GM19023 (cell line): Measurements from ENCODE around the gene MYOF.
"Not testable (repeated sequence)": the region's sequence is repeated elsewhere in the genome, so short reads cannot be mapped to it uniquely, and the experiment has no call there.

Experiments used
- ATAC-seq: cut with Tn5 transposase; IDR thresholded peaks from one replicate; pipeline ENCODE4 v1.9.1; 2021; ENCODE audit warnings: mild to moderate bottlenecking, moderate library complexity; ENCODE audit not compliant: unreplicated experiment

MYOF gene

DNA sequence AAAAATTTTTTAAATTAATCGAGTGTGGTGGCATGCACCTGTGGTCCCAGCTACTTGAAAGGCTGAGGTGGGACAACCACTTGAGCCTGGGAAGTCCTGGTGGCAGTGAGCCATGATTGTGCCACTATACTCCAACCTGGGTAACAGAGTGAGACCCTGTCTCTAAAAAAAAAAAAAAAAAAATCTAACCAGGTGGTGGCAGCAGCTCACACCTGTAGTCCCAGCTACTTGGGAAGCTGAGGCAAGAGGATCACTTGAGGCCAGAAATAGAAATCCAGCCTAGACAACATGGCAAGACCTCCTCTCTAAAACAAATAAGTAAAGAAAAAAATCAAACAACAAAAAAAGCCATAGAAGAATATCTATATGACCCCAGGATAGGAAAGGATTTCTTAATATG lies 3.6 kb upstream of the MYOF start:
- ATAC-seq = no peak

DNA sequence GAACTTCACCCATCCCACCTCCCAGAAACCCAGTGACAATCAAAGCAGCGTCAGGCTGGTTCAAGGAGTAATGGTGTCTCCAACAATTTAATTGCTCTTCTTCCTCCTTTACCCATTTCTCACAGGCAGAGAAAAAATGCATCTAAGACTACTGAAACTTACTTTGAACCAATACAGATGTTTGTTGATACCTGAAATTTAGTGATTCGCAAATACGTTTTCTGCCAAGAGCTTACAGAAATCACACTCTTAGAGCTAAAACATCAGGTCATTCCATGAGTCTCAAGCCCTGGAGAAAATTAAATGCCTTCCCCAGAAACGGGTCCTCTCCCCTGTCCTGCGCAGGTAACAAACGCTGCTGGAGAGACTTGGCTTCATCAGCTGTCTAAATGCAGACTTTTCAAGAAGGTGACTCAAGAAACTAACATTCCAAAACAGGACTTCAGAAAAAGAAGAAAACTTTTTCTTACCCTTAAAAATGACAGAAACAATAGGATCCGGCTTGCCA lies 443 bp downstream of the MYOF start:
- ATAC-seq = no peak

DNA sequence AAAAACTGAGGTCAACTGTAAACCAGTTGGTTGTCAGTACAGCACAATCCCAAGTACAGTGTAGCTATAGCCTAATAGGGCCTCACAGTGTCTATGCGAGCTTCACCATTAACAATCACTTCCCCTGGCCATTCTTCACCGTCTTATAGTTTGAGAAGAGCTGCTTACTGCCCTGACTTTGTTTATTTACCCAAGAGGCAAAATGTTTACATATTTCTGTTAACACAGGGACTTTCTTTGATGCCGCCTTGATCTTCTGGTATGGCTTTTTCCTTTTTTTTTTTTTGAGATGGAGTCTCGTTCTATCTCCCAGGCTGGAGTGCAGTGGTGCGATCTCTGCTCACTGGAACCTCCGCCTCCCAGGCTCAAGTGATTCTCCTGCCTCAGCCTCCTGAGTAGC lies 3.3 kb downstream of the MYOF start:
- no peak for ATAC-seq

DNA sequence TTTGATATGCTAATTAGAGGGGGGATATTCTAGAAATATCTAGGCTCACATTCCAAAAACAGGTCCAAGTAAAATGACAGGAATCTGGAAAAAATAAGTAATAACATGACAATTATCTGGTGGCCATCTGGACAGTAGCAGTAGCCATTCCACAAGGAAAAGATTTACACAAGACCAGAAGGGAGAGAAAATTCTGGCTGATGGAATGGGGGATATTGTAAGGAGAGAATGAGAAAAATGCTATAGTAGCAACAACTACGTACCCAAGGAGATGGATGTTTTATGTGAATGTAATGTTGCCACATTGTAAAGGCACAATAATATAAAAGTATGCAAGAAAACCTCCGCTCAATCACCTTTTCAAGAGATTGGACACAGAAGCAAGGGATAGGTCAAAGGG lies 5.4 kb downstream of the MYOF start:
- ATAC-seq = no peak

DNA sequence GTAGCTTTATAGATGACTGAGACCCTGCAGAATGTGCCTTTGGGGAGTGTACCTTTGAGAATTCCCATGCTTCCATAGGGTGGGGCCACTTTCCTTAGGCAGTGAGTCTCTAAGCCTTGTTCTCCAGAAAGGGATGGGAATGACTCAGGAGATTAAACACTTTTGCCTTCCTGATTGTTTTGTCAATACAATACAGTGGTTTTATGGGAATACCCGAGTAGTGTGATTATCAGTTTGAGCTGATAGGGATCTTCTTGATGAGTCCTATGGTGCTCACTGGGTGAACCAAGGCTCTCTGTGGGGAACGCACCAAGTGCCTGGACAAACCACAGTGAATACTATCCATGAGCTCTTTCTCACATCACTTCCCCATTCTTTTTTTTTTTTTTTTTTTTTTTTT lies 6.3 kb downstream of the MYOF start:
- no peak for ATAC-seq

DNA sequence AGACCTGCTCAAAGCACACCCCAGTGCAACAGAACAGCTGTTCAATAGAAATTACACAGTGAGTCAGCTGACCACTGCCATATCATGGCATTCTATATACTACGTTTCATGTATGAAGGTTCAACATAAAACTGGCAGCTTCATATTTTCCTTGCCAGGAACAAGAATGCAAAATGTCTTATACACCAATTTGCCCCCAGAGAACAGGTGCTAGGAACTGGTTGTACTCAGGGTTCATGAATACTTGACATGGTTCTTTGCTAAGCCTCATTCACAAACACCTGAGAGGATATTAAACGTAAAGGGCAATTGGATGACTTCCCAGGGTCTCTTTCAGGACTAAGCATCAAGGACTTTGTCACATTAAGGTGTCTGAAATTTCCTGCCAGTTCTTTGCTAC lies 6.9 kb downstream of the MYOF start:
- no peak for ATAC-seq

DNA sequence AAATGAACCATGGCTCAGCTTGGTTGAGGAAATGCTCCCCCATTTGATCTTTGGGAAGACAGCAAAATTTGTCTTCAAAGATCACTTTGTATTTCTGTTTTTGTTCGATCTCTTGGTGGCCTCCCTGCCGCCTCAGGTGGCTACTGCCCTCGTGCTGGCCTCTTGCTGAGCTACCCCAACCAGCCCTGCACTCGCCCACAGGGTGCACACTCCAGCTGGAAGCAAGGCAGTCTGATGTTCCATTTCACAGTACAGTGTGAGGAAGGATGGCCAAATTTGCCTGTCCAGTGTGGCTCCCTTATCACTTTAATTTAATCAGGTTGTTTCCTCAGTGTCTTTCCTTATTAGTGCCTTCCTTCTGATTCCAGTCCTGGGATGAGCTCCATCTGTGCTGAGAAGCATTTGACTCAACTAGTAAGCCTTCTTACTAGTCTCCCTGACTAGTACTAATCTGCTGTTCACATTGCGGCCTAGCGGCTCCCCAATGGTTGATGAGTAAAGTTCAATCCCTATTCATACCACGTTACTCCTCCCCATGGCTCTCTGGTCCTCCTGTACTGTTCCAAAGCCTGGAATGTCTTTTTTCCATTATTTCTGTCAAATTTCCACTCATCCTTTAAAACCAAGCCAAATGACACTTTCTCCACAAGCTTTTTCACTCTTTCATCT lies 8.2 kb downstream of the MYOF start:
- no peak for ATAC-seq

DNA sequence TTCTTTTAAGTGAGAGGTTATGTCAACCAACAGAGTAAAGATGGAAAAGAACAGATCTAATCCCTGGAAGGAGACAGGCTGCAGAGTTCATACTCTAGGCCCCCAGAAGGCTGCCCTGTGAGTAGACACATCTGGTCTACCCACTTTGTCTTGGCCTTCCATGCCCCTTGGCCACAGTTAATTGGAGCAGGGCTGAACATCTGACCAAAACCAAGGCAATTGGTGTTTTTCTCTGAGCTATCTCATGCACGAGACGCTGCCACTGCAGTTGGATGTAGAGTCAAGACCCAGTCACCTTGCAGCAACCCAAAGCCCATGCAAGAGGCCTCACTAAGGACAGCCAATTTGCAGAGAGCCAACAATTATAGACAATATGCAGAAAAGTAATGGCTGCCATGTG lies 9.0 kb downstream of the MYOF start:
- no peak for ATAC-seq

GRCh38 chr10:93471110-93471651 lies 11.0 kb downstream of the MYOF start:
- ATAC-seq = no peak

- ATAC-seq = no peak
Observed at GRCh38 chr10:93469454-93469853, 12.7 kb downstream of the MYOF start.

GRCh38 chr10:93468461-93469213 lies 13.5 kb downstream of the MYOF start:
- no peak for ATAC-seq

- ATAC-seq = not testable (repeated sequence)
Observed at GRCh38 chr10:93467635-93468034, 14.5 kb downstream of the MYOF start.

DNA sequence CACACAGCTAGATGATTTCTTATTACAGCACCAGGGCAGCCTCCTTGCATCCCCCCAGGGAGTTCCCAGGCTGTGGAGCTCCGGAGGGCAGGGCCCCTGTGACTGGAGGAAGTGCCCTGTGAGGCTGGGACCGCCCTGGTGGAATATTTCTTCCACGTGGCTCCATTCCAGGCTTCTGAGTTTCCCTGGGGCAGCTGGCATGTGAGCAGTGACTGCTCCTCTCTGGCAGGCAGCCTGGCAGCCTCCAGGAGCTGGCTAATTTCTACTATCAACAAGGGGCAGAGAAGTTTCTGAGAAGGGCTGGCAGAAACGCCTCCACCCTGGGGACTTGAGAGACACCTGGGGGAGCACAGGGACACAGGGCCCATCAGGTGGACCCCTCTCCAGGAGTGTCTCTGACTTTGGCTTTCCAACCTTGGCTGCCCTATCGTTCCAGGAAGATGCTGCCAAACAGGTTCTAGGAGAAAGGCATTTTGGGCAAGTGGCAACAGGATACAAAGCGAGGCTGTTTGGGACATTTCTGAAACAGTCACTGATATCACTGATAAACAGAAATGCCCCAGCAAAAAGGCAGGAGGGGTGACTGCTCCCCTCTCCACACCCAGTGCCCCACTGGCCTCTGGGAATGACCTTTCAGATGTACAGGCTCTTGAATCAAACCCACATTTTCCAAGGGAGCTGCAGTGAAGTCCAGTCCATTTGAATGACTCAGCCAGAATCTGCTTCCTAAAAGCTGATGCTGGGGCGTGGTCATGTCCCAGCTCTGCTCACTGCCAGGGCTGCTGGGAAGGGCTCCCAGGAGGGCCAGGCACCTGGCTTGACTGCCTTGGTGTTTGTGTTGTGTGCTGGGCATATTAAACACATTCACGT lies 16.1 kb downstream of the MYOF start:
- no peak for ATAC-seq

- ATAC-seq = no peak
Observed at GRCh38 chr10:93464776-93465388, 17.3 kb downstream of the MYOF start.

DNA sequence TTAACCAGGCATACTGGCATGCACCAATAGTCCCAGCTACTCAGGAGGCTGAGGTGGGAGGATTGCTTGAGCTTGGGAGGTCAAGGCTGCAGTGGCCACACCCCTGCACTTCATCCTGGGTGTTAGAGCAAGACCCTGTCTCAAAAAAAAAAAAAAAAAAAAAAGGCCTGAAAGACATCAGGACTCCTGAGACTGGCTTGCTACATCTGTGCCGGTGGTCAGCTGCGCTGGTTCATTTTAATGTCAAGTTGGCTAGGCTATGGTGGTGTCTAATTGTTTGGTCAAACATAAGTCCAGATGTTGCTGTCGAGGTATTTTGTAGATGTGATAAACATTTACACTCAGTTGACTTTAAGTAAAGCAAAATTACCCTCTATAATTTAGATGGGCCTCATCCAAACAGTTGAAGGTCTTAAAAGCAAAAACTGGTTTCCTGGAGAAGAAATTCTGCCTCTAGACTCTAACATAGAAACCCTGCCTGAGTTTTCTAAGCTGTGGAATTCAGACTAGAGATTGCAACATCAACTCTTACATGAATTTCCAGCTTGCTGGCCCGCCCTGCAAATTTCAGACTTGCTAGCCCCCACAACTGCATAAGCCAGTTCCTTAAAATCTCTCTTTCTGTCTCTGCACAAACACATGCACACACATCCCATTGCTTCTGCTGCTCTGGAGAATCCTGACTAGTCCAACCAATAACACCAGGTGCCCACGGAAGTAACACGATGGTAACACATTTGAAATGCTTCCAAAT lies 18.2 kb downstream of the MYOF start:
- ATAC-seq = no peak

- no peak for ATAC-seq
Observed at GRCh38 chr10:93462881-93463280, 19.3 kb downstream of the MYOF start.

DNA sequence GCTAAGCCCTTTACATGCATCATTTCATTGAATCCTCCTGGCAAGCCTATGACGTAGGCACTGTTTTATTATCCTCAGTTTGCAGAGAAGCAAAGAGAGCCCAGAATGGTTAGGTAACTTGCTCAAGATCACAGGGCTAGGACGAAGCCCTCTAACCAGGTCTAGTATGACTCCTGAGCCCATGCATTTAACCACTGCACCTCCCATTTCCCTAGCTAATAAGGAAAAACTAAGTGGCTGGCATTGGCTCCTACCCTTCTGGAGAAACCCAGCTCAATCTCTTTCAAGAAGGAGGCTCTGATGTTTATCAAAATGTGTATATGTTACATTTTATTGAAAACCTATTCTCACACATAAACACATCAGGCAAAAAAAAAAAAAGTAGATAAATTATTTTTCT lies 19.8 kb downstream of the MYOF start:
- no peak for ATAC-seq

- ATAC-seq = no peak
Observed at GRCh38 chr10:93461807-93462178, 20.3 kb downstream of the MYOF start.

DNA sequence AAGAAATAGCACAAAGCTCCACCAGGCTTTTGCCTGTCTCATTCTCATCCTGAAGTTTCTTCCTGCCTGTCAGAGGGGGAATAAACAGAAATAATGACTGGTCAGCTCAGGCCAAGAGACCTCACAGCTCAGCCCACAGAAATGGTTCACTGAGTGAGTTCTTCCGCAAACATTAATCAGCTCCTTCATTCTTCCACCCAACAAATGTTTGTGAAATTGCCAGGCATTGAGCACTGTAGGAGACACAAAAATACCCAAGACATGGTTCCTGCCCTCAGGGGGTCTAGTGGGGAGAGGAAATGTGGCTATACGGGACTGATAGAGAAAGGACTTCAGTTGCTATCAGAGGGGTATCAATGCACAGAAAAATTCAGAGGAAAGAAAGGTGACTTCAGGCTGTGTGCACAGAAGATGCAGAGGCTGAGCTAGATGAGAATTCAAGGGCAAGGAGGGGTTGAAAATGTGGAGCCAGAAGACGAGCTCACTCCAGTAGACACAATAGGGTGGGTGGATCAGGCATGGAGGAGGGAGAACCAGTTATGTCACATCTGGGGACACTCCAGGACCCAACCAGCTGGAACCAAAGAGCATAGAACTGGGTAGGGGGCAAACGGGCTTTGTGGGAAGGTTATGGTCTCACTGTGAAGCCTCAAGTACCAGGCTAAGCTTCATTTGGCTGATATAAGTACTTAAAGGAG lies 20.9 kb downstream of the MYOF start:
- ATAC-seq = no peak

- ATAC-seq = no peak
Observed at GRCh38 chr10:93459466-93459865, 22.7 kb downstream of the MYOF start.
